Cardiac fibroblast (primary cell): ENCODE data around the gene CATSPERD.

Experiments
- DNase-seq, 2 donors: peaks; one replicate each; pipeline versions ENCODE4 v3.0.0 to v3.0.0-alpha.2; 2010; ENCODE audit warnings: low read depth in 2 of 2
- H3K4me3 ChIP-seq, 2 donors: replicated peaks in 1 of 2; 1 replicate in 1 of 2; 2 replicates in 1 of 2; pipeline ENCODE4 v1.5.1; 2011; ENCODE audit warnings: low read depth in 2 of 2, low read length in 2 of 2, mild to moderate bottlenecking in 2 of 2, moderate library complexity in 1 of 2
- CTCF ChIP-seq: IDR thresholded peaks from one replicate; pipeline ENCODE4 v1.5.1; 2011; ENCODE audit warnings: low read depth, mild to moderate bottlenecking, low read length, inconsistent platforms

Gene CATSPERD

GRCh38 chr19:5676772-5677105 lies 43.7 kb upstream of the CATSPERD start:
- H3K4me3 ChIP-seq, result no peak overlapping the region
- no peak for DNase-seq
- TF ChIP-seq CTCF, result no peak

DNA sequence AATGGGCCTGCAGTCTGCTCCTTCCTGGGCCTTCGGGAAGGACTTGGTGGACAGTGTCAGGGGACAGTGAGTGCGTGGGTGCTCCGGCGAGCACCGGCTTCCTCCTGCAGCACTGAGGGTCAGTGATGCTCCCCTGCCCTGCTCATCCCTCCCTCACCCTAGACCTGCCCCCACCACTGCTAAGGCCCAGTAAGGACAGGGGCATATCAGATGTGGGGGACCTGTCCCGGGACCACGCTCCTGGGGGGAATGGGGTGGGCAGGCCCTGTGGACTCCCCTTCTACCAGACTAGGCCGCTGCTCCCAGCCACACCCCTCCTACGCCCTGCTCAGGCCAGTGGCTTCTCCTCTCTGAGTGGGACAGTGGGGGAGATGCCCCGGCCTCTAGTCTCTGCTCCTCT lies 43.3 kb upstream of the CATSPERD start:
- DNase-seq, result no peak
- TF ChIP-seq CTCF, result no peak
- no peak overlapping the region for H3K4me3 ChIP-seq

DNA sequence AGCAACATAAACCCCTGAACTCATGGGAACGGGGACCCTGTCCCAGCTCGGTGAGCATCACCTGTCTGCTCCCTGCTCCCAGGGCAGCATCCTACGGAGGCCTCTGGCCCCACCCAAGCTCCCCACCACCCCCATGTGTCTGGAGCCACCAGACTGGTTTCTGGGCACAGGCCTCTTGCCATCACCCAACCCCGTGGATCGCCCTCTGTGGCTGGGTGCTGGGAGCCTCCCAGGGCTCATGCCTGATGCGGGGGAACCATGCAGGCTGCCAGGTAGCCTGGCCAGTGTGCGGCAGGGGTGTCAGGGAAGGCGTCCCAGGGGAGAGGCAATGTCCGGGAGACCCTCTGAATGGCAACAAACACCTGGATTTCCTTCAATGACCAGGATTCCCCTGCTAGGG lies 42.9 kb upstream of the CATSPERD start:
- H3K4me3 ChIP-seq, result no peak overlapping the region
- TF ChIP-seq CTCF, result no peak
- DNase-seq, result no peak

GRCh38 chr19:5678071-5678718 lies 42.2 kb upstream of the CATSPERD start:
- DNase-seq, result no peak
- TF ChIP-seq CTCF, result no peak
- H3K4me3 ChIP-seq, result no peak overlapping the region

DNA sequence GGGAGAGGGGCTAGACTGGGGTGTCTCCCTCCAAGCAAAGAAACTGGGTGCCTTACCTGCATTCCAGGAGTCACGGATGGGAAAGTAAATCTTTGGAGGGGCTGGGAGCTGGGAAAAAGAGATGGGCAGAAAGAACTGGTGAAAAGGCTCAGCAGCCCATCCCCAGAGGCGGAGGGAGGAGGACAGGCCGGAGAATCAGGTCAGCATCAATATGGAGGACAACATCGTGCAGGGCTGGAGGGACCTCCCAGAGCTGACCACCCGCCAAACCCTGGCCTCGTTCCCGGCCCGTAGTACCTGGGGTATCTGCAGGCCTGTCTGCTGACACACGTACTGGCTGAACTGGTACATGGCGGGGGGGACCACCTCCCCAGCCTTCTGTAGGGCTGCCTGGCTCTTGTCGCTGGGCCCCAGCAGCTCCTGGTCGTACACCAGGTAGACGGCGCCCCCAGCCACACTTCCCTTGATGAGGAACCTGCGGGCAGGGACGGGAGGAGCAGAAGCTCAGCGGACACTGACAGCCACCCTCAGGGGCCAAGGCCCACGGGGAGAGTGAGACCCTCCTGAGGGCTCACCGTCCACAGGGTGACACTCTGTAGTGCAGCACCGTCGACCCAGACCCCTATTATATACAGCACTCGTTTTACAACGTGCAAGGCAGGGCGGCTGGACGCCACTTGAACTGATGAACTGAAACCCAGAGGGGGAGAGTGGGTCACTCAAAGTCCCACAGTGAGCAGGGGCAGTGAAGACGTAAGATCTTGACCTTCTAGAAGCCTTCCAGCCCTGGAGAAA lies 41.0 kb upstream of the CATSPERD start:
- no peak for TF ChIP-seq CTCF
- no peak for DNase-seq
- H3K4me3 ChIP-seq, result peak overlapping the region; percentile 96 to 99

GRCh38 chr19:5680084-5680436 lies 40.4 kb upstream of the CATSPERD start:
- DNase-seq, result no peak
- peak overlapping the region; percentile 96 to 99 for H3K4me3 ChIP-seq
- no peak for TF ChIP-seq CTCF
